MM.1S (cell line): ENCODE measurements around the gene NR1H2.

Experiments
- EZH2phosphoT487 ChIP-seq: fragments of 300-600 bp; sonication (generic); IDR thresholded peaks from 2 replicates; pipeline ENCODE4 v1.6.1; 2018; ENCODE audit warnings: antibody characterized with exemption, low read length
- TF ChIP-seq, protein P1 (sequence below): fragments of 300-600 bp; sonication (generic); IDR thresholded peaks from 2 replicates; pipeline ENCODE4 v1.5.1; 2016; ENCODE audit warnings: antibody characterized with exemption, low read length, mixed read lengths

DNA sequence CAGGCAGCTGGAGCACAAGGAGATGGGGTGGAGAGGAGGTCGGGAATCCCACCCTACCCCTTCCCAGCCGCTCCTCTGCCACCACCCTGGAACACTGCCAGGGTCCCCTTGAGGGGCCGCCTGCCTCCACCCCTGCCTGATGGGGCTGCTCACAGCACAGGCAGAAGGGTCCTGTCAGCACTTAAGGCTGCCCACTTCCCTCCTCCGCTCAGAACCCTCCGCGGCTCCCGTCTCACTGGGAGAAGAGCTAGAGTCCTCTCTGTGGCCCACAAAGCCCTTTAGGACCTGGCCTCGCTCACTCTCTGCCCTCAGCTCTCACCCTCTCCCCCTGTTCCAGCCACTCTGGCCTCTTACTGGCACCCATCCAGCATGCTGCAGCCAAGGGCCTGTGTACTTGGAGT is 4.5 kb downstream of the NR1H2 start:
- TF ChIP-seq, protein P1, sequence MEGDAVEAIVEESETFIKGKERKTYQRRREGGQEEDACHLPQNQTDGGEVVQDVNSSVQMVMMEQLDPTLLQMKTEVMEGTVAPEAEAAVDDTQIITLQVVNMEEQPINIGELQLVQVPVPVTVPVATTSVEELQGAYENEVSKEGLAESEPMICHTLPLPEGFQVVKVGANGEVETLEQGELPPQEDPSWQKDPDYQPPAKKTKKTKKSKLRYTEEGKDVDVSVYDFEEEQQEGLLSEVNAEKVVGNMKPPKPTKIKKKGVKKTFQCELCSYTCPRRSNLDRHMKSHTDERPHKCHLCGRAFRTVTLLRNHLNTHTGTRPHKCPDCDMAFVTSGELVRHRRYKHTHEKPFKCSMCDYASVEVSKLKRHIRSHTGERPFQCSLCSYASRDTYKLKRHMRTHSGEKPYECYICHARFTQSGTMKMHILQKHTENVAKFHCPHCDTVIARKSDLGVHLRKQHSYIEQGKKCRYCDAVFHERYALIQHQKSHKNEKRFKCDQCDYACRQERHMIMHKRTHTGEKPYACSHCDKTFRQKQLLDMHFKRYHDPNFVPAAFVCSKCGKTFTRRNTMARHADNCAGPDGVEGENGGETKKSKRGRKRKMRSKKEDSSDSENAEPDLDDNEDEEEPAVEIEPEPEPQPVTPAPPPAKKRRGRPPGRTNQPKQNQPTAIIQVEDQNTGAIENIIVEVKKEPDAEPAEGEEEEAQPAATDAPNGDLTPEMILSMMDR, result no peak
- TF ChIP-seq EZH2phosphoT487, result no peak
